Measurements from ENCODE around the gene CTNNA2. TPM values are rescaled to one million over a fixed set of nuclear protein-coding genes. Genes with fewer than 3 reads are reported as not detected.

CTNNA2 gene
- total RNA-seq, 1 donor from 2014 or later, result 15.0 TPM

DNA sequence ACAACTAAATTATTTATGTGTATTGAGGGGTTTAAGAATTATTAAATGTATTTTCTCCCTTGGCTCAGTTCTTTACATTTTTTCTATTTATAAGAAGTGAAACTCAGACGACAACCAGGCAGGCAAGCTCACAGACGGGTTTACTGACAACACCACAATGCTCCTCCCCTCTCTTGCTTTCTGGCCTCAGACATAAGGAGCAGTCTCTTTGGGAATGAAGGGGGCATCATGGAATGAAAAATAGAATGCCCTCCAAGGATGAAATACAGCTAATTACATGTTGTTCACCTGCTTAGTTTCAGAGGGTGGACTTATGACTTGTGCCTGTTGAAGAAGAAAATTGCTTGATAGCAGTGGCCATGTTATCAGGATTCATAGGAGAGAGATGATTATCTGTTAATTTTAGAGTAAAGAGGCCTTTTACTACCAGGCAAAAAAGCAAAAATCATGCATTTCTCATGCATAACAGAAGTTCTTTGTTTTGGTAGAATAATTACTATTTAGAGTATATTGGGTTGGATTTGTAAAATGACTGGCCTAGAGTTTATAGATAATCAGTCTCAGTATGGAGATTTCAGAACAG, 963.8 kb downstream of the CTNNA2 start:
- H3K36me3 Mint-ChIP-seq, result no peaks in the 10 kb centered on the region
- H3K4me1 Mint-ChIP-seq (ENCODE audit: unreplicated experiment), result peaks cover 14% of the 10 kb centered on the region
- H3K27ac Mint-ChIP-seq, result no peak overlapping the region
- no peak for DNase-seq (ENCODE audit: extremely low spot score, unreplicated experiment)
- TF ChIP-seq, protein P1, sequence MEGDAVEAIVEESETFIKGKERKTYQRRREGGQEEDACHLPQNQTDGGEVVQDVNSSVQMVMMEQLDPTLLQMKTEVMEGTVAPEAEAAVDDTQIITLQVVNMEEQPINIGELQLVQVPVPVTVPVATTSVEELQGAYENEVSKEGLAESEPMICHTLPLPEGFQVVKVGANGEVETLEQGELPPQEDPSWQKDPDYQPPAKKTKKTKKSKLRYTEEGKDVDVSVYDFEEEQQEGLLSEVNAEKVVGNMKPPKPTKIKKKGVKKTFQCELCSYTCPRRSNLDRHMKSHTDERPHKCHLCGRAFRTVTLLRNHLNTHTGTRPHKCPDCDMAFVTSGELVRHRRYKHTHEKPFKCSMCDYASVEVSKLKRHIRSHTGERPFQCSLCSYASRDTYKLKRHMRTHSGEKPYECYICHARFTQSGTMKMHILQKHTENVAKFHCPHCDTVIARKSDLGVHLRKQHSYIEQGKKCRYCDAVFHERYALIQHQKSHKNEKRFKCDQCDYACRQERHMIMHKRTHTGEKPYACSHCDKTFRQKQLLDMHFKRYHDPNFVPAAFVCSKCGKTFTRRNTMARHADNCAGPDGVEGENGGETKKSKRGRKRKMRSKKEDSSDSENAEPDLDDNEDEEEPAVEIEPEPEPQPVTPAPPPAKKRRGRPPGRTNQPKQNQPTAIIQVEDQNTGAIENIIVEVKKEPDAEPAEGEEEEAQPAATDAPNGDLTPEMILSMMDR (conservative IDR thresholded peaks at IDR 0.05), result no peak
- no peaks in the 10 kb centered on the region for H3K9me3 Mint-ChIP-seq
- H3K4me3 Mint-ChIP-seq, result no peak overlapping the region
- no peaks in the 10 kb centered on the region for H3K27me3 Mint-ChIP-seq

DNA sequence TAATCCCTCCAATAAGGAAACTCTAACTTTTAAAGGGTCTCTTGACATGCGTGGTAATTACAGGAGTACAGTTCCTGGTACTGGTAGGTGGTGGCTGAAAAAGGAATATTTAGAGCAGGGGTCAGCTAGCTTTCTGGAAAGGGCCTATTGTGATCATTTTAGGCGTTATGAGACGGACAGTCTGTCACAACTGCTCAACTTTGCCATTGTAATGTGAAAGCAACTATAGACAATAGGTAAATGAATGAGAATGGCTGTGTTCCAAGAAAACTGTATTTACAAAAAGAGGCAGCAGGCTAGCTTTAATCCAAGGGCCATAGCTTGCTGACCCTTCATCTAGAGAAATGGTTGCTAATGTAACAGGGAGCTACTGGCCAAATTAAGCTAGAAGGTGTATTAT, 969.4 kb downstream of the CTNNA2 start:
- H3K4me3 Mint-ChIP-seq, result no peak overlapping the region
- H3K36me3 Mint-ChIP-seq, result no peaks in the 10 kb centered on the region
- no peaks in the 10 kb centered on the region for H3K4me1 Mint-ChIP-seq (ENCODE audit: unreplicated experiment)
- H3K27me3 Mint-ChIP-seq, result peaks cover 3% of the 10 kb centered on the region
- no peak overlapping the region for H3K27ac Mint-ChIP-seq
- no peak for DNase-seq (ENCODE audit: extremely low spot score, unreplicated experiment)
- TF ChIP-seq, protein P1 (conservative IDR thresholded peaks at IDR 0.05), result no peak
- H3K9me3 Mint-ChIP-seq, result no peaks in the 10 kb centered on the region

DNA sequence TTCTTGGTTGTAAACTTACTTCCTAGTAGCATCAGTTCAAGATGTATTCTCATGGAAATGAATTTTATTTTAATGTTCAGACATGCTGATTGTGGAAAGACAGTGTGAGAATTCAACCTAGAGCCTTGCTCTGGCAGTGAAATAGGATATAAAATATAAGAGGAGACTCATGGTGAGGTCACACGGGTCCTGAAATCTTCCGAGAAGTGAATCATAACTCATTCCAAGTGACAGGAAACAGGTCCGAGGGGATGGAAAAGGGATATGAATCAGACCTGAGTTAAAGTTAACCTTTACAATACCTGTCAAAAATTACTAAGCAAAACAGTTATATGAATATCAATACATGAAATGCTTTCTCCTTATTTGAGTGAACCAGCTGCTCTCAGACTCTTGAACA, 976.9 kb downstream of the CTNNA2 start:
- DNase-seq (ENCODE audit: extremely low spot score, unreplicated experiment), result no peak
- H3K4me3 Mint-ChIP-seq, result no peak overlapping the region
- peaks cover 5% of the 10 kb centered on the region for H3K4me1 Mint-ChIP-seq (ENCODE audit: unreplicated experiment)
- H3K9me3 Mint-ChIP-seq, result no peaks in the 10 kb centered on the region
- no peaks in the 10 kb centered on the region for H3K36me3 Mint-ChIP-seq
- TF ChIP-seq, protein P1 (conservative IDR thresholded peaks at IDR 0.05), result no peak
- H3K27me3 Mint-ChIP-seq, result peaks cover 4% of the 10 kb centered on the region
- H3K27ac Mint-ChIP-seq, result no peak overlapping the region

DNA sequence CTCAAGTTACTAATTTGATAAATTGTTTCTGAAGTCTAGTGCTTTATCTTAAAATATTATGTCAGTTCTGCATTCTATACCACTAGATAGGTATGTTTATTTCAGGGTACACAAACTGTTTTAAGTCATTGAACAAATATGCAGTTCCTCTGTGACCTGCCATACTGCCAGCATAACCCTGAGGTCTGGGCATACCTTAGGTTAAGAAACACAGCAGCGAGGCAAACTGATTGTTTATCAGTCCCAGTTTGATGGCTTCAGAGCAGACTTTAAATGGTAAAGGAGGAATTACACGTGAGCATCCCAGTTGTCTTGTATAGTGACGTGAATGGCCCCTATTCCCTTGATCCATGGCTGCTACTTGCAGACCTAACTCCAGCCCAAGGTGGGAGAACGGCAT, 978.1 kb downstream of the CTNNA2 start:
- Mint-ChIP-seq H3K27me3 (peaks cover 4% of the 10 kb centered on the region), H3K4me3 (no peak overlapping the region), H3K9me3 (no peaks in the 10 kb centered on the region), H3K27ac (no peak overlapping the region), H3K4me1 (ENCODE audit: unreplicated experiment) (peaks cover 5% of the 10 kb centered on the region), H3K36me3 (no peaks in the 10 kb centered on the region)
- TF ChIP-seq, protein P1 (conservative IDR thresholded peaks at IDR 0.05), result no peak
- DNase-seq (ENCODE audit: extremely low spot score, unreplicated experiment), result no peak

DNA sequence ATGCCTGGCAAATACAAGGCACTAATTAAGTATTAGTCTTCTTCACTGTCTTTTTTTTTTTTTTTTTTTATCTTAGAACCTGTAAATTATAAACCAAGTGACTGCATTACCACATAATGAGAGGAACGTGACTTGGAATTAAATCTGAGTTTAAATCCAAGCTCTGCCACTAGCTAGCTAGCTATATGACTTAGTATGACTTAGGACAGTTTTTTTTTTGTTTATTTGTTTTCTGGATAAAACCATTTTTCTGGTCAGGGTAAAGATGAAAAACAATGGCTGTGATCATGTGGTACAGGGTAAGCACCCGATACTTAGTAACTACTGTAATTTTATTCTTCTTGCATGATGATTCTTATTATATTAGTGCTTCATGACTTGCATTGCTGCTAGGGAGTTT, 983.5 kb downstream of the CTNNA2 start:
- no peak overlapping the region for H3K27ac Mint-ChIP-seq
- TF ChIP-seq, protein P1 (conservative IDR thresholded peaks at IDR 0.05), result no peak
- H3K4me1 Mint-ChIP-seq (ENCODE audit: unreplicated experiment), result no peaks in the 10 kb centered on the region
- peaks cover 4% of the 10 kb centered on the region for H3K27me3 Mint-ChIP-seq
- no peaks in the 10 kb centered on the region for H3K36me3 Mint-ChIP-seq
- H3K9me3 Mint-ChIP-seq, result no peaks in the 10 kb centered on the region
- H3K4me3 Mint-ChIP-seq, result no peak overlapping the region
- no peak for DNase-seq (ENCODE audit: extremely low spot score, unreplicated experiment)

DNA sequence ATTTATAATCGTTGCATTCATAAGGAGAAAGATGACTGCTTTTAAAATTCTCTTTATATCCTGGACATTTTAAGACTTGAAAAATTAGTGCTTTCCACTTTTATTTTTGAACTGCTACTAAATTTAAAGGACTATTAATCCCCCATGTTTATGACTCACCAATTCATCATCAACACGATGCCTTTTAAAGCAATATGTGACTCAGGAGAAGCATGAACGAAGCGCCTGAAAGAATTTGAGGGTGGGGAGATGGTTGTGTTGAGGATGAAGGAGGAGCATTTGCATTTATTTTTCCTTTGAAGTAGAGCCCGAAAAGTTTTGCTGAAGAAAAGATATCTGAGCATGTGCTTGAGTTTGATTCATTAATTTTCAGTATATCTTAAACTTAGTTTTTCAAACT, 983.9 kb downstream of the CTNNA2 start:
- TF ChIP-seq, protein P1 (conservative IDR thresholded peaks at IDR 0.05), result no peak
- Mint-ChIP-seq H3K4me3 (no peak overlapping the region), H3K9me3 (no peaks in the 10 kb centered on the region), H3K27ac (no peak overlapping the region), H3K27me3 (peaks cover 4% of the 10 kb centered on the region), H3K36me3 (no peaks in the 10 kb centered on the region), H3K4me1 (ENCODE audit: unreplicated experiment) (no peaks in the 10 kb centered on the region)
- no peak for DNase-seq (ENCODE audit: extremely low spot score, unreplicated experiment)
